Measurements from ENCODE around the gene DSCAM. TPM values are rescaled to one million over a fixed set of nuclear protein-coding genes. Genes with fewer than 3 reads are reported as not detected.

DSCAM gene
- total RNA-seq, 4 donors from 2014 or later: not detected

DNA sequence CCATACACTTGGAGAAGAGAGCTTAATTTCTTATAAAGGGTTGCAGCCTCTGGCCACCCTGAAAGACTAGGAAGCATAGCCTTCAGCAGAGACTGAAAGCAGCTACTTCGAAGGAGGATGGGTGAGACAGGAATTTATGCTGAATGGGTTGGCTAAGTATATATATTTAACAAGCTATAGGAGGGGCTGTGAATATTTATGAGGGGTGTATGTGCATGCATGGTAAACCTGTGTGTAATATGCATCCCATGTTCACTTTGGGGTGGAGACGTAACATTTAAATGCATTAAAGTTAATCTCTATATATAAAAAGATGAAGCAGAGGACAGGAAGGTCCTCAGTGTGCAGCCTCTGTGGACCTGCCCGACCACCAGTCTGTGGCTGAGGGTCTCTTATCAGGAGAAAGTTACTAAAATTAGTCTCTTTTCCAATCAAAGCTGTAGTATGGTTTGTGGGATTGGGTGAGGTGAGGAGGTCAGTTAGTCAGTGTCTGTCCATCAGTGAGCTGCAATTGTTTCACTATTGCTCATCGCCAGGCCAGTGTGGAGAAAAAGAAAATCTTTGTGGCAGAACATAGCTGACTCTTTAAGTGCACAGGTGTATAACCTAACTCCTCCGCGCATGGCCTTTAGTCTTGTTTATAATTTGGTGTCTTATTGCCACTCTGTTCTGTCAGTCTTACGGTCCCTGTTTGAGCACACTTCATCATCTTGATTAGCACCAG, 35.4 kb upstream of the DSCAM start:
- no peak overlapping the region for H3K27ac ChIP-seq
- ATAC-seq: no peak
- WGBS, 2 donors (ENCODE audit: low coverage in 1 of 2): 77 to 85% methylated on average over 6 to 7 of the region's 7 CpGs
- H3K27me3 ChIP-seq: no peaks in the 10 kb centered on the region
- H3K36me3 ChIP-seq: no peaks in the 10 kb centered on the region
- no peak overlapping the region for H3K4me3 ChIP-seq
- TF ChIP-seq EP300 (IDR thresholded peaks at IDR 0.05) (no peak), POLR2A (IDR thresholded peaks at IDR 0.05) (no peak), POLR2AphosphoS5 (IDR thresholded peaks at IDR 0.05) (no peak)
- TF ChIP-seq, protein P1, sequence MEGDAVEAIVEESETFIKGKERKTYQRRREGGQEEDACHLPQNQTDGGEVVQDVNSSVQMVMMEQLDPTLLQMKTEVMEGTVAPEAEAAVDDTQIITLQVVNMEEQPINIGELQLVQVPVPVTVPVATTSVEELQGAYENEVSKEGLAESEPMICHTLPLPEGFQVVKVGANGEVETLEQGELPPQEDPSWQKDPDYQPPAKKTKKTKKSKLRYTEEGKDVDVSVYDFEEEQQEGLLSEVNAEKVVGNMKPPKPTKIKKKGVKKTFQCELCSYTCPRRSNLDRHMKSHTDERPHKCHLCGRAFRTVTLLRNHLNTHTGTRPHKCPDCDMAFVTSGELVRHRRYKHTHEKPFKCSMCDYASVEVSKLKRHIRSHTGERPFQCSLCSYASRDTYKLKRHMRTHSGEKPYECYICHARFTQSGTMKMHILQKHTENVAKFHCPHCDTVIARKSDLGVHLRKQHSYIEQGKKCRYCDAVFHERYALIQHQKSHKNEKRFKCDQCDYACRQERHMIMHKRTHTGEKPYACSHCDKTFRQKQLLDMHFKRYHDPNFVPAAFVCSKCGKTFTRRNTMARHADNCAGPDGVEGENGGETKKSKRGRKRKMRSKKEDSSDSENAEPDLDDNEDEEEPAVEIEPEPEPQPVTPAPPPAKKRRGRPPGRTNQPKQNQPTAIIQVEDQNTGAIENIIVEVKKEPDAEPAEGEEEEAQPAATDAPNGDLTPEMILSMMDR (IDR thresholded peaks at IDR 0.05): no peak
- no peaks in the 10 kb centered on the region for H3K9me3 ChIP-seq
- no peaks in the 10 kb centered on the region for H3K4me1 ChIP-seq

DNA sequence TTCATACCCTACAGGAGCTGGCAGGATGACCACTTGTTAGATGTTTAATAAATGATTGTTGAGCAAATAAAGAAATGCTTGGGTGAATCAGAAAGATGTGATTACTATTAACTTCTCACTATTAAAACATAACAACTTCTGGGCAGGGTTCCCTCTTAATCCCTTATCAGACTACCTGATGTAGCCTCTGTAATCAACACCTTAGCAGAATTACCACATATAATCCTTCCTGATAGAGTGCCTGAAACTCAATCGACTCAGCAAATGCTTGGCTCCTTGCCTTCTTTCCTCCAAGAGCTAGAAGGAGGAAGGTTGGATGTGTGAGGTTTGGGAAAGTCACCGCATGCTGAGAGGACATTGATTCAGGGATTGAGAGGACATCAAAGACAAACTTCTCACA, 34.8 kb upstream of the DSCAM start:
- no peak for ATAC-seq
- H3K27me3 ChIP-seq: no peaks in the 10 kb centered on the region
- H3K4me3 ChIP-seq: no peak overlapping the region
- TF ChIP-seq, protein P1 (IDR thresholded peaks at IDR 0.05): no peak
- TF ChIP-seq EP300 (IDR thresholded peaks at IDR 0.05) (no peak), POLR2A (IDR thresholded peaks at IDR 0.05) (no peak), POLR2AphosphoS5 (IDR thresholded peaks at IDR 0.05) (no peak)
- H3K9me3 ChIP-seq: no peaks in the 10 kb centered on the region
- H3K27ac ChIP-seq: no peak overlapping the region
- H3K36me3 ChIP-seq: no peaks in the 10 kb centered on the region
- 100% methylated on average over 1 of the region's 2 CpGs; no CpG with 5 or more reads in 1 of the 2 donors for WGBS, 2 donors (ENCODE audit: low coverage in 1 of 2)
- H3K4me1 ChIP-seq: no peaks in the 10 kb centered on the region

DNA sequence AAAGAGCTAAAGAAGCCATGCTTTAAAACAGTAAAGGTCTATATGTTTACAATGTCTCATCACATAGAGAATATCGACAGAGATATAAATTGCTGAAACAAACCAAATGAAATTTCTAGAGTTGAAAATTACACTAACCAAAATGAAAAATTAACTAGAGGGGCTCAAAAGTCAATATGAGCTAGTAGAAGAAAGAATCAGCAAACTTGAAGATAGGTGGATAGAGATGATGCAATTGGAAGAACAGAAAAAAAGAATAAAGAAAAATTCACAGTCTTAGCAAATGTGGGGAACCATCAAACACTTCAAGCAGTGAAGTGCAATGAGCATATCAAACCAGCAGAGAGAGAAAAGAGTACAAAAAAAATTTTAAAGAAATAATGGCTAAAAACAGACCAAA, 24.1 kb upstream of the DSCAM start:
- no peak for TF ChIP-seq EP300 (IDR thresholded peaks at IDR 0.05)
- TF ChIP-seq, protein P1 (IDR thresholded peaks at IDR 0.05): no peak
- no peaks in the 10 kb centered on the region for H3K27me3 ChIP-seq
- no peak overlapping the region for H3K27ac ChIP-seq
- no peak for ATAC-seq
- H3K4me1 ChIP-seq: no peaks in the 10 kb centered on the region
- H3K36me3 ChIP-seq: no peaks in the 10 kb centered on the region
- WGBS, 2 donors (ENCODE audit: low coverage in 1 of 2): 67 to 92% methylated on average over 1 of the region's 1 CpG
- peaks cover 0 to 16% (median 0%) of the 10 kb centered on the region in 3 donors for H3K9me3 ChIP-seq
- no peak overlapping the region for H3K4me3 ChIP-seq

DNA sequence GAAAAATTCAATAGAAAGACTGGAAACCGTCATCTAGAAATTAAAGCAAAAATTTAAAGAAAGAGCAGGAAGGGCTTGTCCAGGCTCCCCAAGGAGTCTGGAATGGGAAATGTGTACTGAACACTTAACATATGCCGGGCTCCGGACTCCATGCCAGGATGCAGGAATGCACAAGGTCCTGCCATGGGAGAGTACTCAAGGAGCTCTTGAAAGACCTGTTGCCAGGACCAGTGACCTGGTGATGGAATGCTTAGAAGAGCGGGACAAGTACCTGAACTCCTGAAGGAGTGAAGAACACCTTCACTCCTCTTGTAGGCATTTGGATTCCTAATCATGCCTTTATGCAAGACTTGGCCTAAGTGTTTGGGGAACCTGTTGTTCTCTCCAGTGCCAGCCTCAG, 16.9 kb upstream of the DSCAM start:
- ATAC-seq: no peak
- H3K36me3 ChIP-seq: no peaks in the 10 kb centered on the region
- peaks cover 4% of the 10 kb centered on the region for H3K27me3 ChIP-seq
- 63 to 80% methylated on average over 1 to 4 of the region's 4 CpGs for WGBS, 2 donors (ENCODE audit: low coverage in 1 of 2)
- no peak overlapping the region for H3K27ac ChIP-seq
- no peak overlapping the region for H3K4me3 ChIP-seq
- TF ChIP-seq, protein P1 (IDR thresholded peaks at IDR 0.05): no peak
- no peak for TF ChIP-seq POLR2A (IDR thresholded peaks at IDR 0.05)
- no peak for TF ChIP-seq EP300 (IDR thresholded peaks at IDR 0.05)
- TF ChIP-seq POLR2AphosphoS5 (IDR thresholded peaks at IDR 0.05): no peak
- H3K4me1 ChIP-seq: no peaks in the 10 kb centered on the region
- H3K9me3 ChIP-seq: peaks cover 0 to 8% (median 0%) of the 10 kb centered on the region in 3 donors

DNA sequence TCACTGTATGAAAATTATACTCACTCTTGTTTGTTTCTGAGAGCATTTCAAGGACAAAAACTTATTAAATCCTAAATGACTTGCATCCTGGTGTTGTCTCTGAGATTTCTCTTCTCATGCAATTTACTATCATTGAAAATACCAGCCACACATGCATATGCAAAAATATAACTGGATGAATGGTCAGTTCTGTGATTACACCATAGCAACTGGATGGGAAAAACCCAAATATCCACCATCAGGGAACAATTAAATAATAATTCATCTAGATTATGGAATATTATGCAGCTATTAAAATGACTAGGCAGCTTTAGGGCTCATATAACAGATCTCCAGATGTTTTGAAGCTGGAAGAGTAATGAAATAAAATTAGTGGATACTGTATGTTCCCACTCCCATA, 11.6 kb upstream of the DSCAM start:
- H3K36me3 ChIP-seq: no peaks in the 10 kb centered on the region
- no peak overlapping the region for H3K4me3 ChIP-seq
- H3K27ac ChIP-seq: no peak overlapping the region
- H3K27me3 ChIP-seq: peaks cover 9% of the 10 kb centered on the region
- no peaks in the 10 kb centered on the region for H3K4me1 ChIP-seq
- no peak for ATAC-seq
- H3K9me3 ChIP-seq: peaks cover 0 to 9% (median 0%) of the 10 kb centered on the region in 3 donors
- TF ChIP-seq POLR2A (IDR thresholded peaks at IDR 0.05): no peak
- no peak for TF ChIP-seq EP300 (IDR thresholded peaks at IDR 0.05)
- TF ChIP-seq, protein P1 (IDR thresholded peaks at IDR 0.05): no peak

All from gastroesophageal sphincter (tissue), 4 donors.